K562 (cell line): Measurements from ENCODE around the gene XPO1. TPM values are rescaled to one million over a fixed set of nuclear protein-coding genes. Genes with fewer than 3 reads are reported as not detected.

Experiments
- ARHGAP35 ChIP-seq: fragments of 450-650 bp; IDR thresholded peaks from 2 replicates; pipeline ENCODE4 v1.6.1; 2018; ENCODE audit not compliant: partially characterized antibody
- ARID4B ChIP-seq: sonication (generic); formaldehyde crosslinking; IDR thresholded peaks from 2 replicates; pipeline ENCODE4 v1.8.0; 2022; ENCODE audit warnings: mild to moderate bottlenecking, missing genetic modification reagents
- EHMT2 ChIP-seq: fragments of 450-650 bp; IDR thresholded peaks from 2 replicates; pipeline ENCODE4 v1.6.1; 2018; ENCODE audit warnings: antibody characterized with exemption
- ETS1 ChIP-seq: conservative IDR thresholded peaks from 2 replicates; pipeline ENCODE4 v1.6.1; 2011; ENCODE audit warnings: low read depth, mild to moderate bottlenecking, low read length; ENCODE audit not compliant: control insufficient read depth
- MCM5 ChIP-seq: fragments of 450-650 bp; IDR thresholded peaks from 2 replicates; pipeline ENCODE4 v1.6.1; 2016; ENCODE audit warnings: low read depth
- MEF2A ChIP-seq: IDR thresholded peaks from 2 replicates; pipeline ENCODE4 v1.6.1; 2011; ENCODE audit warnings: low read depth, mild to moderate bottlenecking, low read length, moderate library complexity; ENCODE audit not compliant: control insufficient read depth
- NR2C2 ChIP-seq, 2 experiments: fragments of 200-800 bp in 1 of 2; sonication (Bioruptor generic) in 1 of 2; sonication (generic) in 1 of 2; formaldehyde crosslinking in 1 of 2; IDR thresholded peaks; 2 replicates each; pipeline versions ENCODE4 v1.6.1 to v1.8.0; 2016 to 2022; ENCODE audit warnings: mild to moderate bottlenecking in 1 of 2, missing compliant biosample characterization in 1 of 2, missing genetic modification characterization in 1 of 2, missing genetic modification reagents in 1 of 2
- POU5F1 ChIP-seq: fragments of 150-350 bp; IDR thresholded peaks from 2 replicates; pipeline ENCODE4 v1.6.1; 2014; ENCODE audit warnings: borderline replicate concordance, low read length, low read depth, mild to moderate bottlenecking; ENCODE audit not compliant: partially characterized antibody
- RAD51 ChIP-seq: fragments of 450-650 bp; IDR thresholded peaks from 2 replicates; pipeline ENCODE4 v1.7.1; 2016; ENCODE audit warnings: low read depth, mild to moderate bottlenecking, borderline replicate concordance
- RBM34 ChIP-seq: fragments of 200-400 bp; formaldehyde crosslinking; IDR thresholded peaks from 2 replicates; pipeline ENCODE4 v1.6.1; 2018; ENCODE audit warnings: low read length, borderline replicate concordance; ENCODE audit not compliant: insufficient read depth
- SMC3 ChIP-seq: conservative IDR thresholded peaks from 2 replicates; pipeline ENCODE4 v1.6.1; 2011; ENCODE audit warnings: low read depth, low read length, improper control_type of control experiment; ENCODE audit not compliant: insufficient read depth
- SP1 ChIP-seq: sonication (generic); formaldehyde crosslinking; IDR thresholded peaks from 2 replicates; pipeline ENCODE4 v1.8.1; 2022; ENCODE audit warnings: mild to moderate bottlenecking, missing genetic modification reagents
- TCF15 ChIP-seq: fragments of 250-450 bp; sonication (Bioruptor Pico); IDR thresholded peaks from 2 replicates; pipeline ENCODE4 v1.8.0; 2022; ENCODE audit warnings: moderate library complexity, mild to moderate bottlenecking, inconsistent platforms
- ZFP1 ChIP-seq: fragments of 450-650 bp; formaldehyde crosslinking; IDR thresholded peaks from 2 replicates; pipeline ENCODE4 v1.4.0; 2020; ENCODE audit warnings: mild to moderate bottlenecking, mixed read lengths
- ZNF174 ChIP-seq: fragments of 250-450 bp; sonication (Bioruptor Pico); IDR thresholded peaks from 2 replicates; pipeline ENCODE4 v1.4.0; 2020; ENCODE audit warnings: mild to moderate bottlenecking
- ZNF436 ChIP-seq: fragments of 250-450, 450-650 bp; sonication (Bioruptor Pico); formaldehyde crosslinking; IDR thresholded peaks from 2 replicates; pipeline ENCODE4 v1.7.0; 2020; ENCODE audit warnings: mild to moderate bottlenecking
- ZNF551 ChIP-seq: fragments of 250-450 bp; sonication (Bioruptor Pico); IDR thresholded peaks from 2 replicates; pipeline ENCODE4 v1.5.0; 2021; ENCODE audit warnings: mild to moderate bottlenecking, moderate library complexity
- ZNF699 ChIP-seq: fragments of 250-450 bp; sonication (Bioruptor Pico); IDR thresholded peaks from 2 replicates; pipeline ENCODE4 v1.8.0; 2021; ENCODE audit warnings: mild to moderate bottlenecking, moderate library complexity; ENCODE audit not compliant: insufficient replicate concordance
- ZNF785 ChIP-seq: fragments of 250-450 bp; sonication (Bioruptor Pico); IDR thresholded peaks from 2 replicates; pipeline ENCODE4 v1.4.0; 2020; ENCODE audit warnings: mild to moderate bottlenecking
- polyA plus RNA-seq, 8 experiments: library from polyadenylated mRNA; depleted of rRNA in 4 of 8; stranded (reverse) in 5 of 8; unstranded in 3 of 8; fragments of >200 nt; fragmentation: Nextera tagmentation in 2 of 8; fragmentation: Illumina TruSeq in 1 of 8; extraction: Ambion mirVana in 2 of 8; extraction: Trizol in 1 of 8; gene quantifications; 2 replicates each; pipeline versions ENCODE4 v1.2.1 to v1.2.3, GENCODE V29; 2011 to 2014; ENCODE audit warnings: inconsistent platforms in 1 of 8, missing spikeins in 1 of 8
- total RNA-seq, 7 experiments: library from RNA; depleted of rRNA in 6 of 7; stranded (reverse); fragments of >200 nt in 6 of 7; fragmentation: Illumina TruSeq in 2 of 7; extraction: Trizol in 2 of 7; gene quantifications; 2 replicates each; pipeline versions ENCODE4 v1.2.1 to v1.2.3, GENCODE V29; 2011 to 2021; ENCODE audit warnings: low replicate concordance in 1 of 7
- TF ChIP-seq, protein P1 (sequence below): sonication (generic); formaldehyde crosslinking; IDR thresholded peaks from 2 replicates; pipeline ENCODE4 v1.8.1; 2022; ENCODE audit warnings: missing genetic modification reagents
- TF ChIP-seq, protein P2 (sequence below): sonication (generic); IDR thresholded peaks from 2 replicates; pipeline ENCODE4 v1.6.1; 2016

XPO1 gene
- total and polyA plus RNA-seq, 9 of the 15 experiments (the other 6 are each of a cell fraction or from before 2014, with no cell fraction given), result 86.2 to 307 (median 216) TPM

DNA sequence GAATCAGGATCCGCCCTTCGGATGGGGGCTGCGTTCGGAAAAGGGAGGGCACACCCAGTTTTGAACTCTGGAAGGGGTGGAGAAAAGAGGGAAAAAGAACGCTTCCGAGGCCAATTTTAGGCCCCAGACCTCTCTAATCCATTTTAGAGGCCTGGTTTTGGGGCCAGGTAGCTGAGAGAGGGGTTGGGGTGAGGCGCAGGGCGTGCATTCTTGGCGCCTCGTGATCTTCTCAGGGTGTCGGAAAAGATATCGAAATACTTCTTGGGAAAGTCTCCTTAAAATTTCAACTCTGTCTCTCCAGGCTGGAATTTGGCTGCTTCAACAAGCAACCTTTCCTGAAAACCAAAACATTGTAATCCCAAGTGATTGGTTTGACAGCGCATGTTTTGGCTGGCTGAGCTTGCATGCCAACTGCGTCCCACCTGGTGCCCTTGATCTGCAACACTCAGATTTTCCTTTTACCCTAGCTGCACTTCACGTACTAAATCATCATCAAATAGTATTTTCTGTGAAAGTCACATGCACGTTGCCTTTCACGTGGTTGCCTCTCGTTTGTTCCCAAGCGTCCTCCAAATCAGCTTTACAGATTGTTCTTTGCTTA lies 864 bp upstream of the XPO1 start (continued):
- no peak for TF ChIP-seq ARID4B (CRISPR knock-in tag)
- TF ChIP-seq ARHGAP35, result no peak
- TF ChIP-seq, protein P1, sequence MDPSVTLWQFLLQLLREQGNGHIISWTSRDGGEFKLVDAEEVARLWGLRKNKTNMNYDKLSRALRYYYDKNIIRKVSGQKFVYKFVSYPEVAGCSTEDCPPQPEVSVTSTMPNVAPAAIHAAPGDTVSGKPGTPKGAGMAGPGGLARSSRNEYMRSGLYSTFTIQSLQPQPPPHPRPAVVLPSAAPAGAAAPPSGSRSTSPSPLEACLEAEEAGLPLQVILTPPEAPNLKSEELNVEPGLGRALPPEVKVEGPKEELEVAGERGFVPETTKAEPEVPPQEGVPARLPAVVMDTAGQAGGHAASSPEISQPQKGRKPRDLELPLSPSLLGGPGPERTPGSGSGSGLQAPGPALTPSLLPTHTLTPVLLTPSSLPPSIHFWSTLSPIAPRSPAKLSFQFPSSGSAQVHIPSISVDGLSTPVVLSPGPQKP, result no peak
- TF ChIP-seq ZNF785 (CRISPR knock-in tag), result no peak
- no peak for TF ChIP-seq TCF15 (CRISPR knock-in tag)
- TF ChIP-seq ZNF699 (CRISPR knock-in tag), result no peak
- peak; percentile 10 for TF ChIP-seq SP1 (CRISPR knock-in tag)
- TF ChIP-seq EHMT2, result no peak
- no peak for TF ChIP-seq ZNF551 (CRISPR knock-in tag)
- TF ChIP-seq, protein P2, sequence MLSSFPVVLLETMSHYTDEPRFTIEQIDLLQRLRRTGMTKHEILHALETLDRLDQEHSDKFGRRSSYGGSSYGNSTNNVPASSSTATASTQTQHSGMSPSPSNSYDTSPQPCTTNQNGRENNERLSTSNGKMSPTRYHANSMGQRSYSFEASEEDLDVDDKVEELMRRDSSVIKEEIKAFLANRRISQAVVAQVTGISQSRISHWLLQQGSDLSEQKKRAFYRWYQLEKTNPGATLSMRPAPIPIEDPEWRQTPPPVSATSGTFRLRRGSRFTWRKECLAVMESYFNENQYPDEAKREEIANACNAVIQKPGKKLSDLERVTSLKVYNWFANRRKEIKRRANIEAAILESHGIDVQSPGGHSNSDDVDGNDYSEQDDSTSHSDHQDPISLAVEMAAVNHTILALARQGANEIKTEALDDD, result no peak
- no peak for TF ChIP-seq POU5F1
- TF ChIP-seq MCM5, result no peak
- TF ChIP-seq NR2C2 (CRISPR knock-in tag; IDR thresholded peaks at IDR 0.05), result no peak
- peak; percentile 85 for TF ChIP-seq NR2C2 (tag; IDR thresholded peaks at IDR 0.05)
- no peak for TF ChIP-seq ETS1
- TF ChIP-seq RBM34, result no peak
- 0 out of 2 replicates have a peak, but pooled peaks have one; percentile 35 for TF ChIP-seq RAD51
- TF ChIP-seq SMC3, result no peak
- TF ChIP-seq ZNF174, result no peak
- TF ChIP-seq MEF2A, result no peak
- TF ChIP-seq ZNF436 (CRISPR knock-in tag), result no peak
- no peak for TF ChIP-seq ZFP1
